Measurements from ENCODE around the gene KHDRBS1. TPM values are rescaled to one million over a fixed set of nuclear protein-coding genes. Genes with fewer than 3 reads are reported as not detected.

KHDRBS1 gene
- total and polyA plus RNA-seq, 8 donors: 21.4 to 99.9 (median 59.0) TPM

DNA sequence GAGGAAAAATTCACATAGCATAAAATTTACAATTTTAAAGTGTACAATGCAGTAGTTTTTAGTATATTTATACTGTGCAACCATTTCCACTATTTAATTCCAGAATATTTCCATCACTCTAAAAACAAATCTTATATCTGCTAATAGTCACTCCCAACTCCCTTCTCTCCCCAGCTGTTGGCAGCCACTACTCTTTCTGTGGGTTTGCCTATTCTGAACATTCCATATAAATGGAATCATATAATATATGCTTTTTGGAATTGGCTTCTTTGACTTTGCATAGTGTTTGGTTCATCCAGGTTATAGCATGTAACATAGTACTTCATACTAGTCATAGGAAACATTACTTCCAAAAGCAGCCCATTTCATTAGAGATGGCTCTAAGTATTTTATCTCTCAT is 34.0 kb downstream of the KHDRBS1 start:
- no peaks in the 10 kb centered on the region for H3K4me1 ChIP-seq
- no peak overlapping the region for H3K4me3 ChIP-seq
- intact Hi-C loops (cut with DNase I; ENCODE audit: low total_unique reads): no loop called here
- H3K9me3 ChIP-seq: no peaks in the 10 kb centered on the region
- no peaks in the 10 kb centered on the region for H3K27me3 ChIP-seq
- H3K27ac ChIP-seq: no peak overlapping the region
- peaks cover 0 to 48% (median 32%) of the 10 kb centered on the region in 4 donors for H3K36me3 ChIP-seq
- no peak for TF ChIP-seq POLR2A (IDR thresholded peaks at IDR 0.05)
- no peak for TF ChIP-seq EP300 (IDR thresholded peaks at IDR 0.05)
- TF ChIP-seq, protein P1, sequence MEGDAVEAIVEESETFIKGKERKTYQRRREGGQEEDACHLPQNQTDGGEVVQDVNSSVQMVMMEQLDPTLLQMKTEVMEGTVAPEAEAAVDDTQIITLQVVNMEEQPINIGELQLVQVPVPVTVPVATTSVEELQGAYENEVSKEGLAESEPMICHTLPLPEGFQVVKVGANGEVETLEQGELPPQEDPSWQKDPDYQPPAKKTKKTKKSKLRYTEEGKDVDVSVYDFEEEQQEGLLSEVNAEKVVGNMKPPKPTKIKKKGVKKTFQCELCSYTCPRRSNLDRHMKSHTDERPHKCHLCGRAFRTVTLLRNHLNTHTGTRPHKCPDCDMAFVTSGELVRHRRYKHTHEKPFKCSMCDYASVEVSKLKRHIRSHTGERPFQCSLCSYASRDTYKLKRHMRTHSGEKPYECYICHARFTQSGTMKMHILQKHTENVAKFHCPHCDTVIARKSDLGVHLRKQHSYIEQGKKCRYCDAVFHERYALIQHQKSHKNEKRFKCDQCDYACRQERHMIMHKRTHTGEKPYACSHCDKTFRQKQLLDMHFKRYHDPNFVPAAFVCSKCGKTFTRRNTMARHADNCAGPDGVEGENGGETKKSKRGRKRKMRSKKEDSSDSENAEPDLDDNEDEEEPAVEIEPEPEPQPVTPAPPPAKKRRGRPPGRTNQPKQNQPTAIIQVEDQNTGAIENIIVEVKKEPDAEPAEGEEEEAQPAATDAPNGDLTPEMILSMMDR (IDR thresholded peaks at IDR 0.05): no peak
- TF ChIP-seq POLR2AphosphoS5 (IDR thresholded peaks at IDR 0.05): no peak
- DNase-seq: no peak

DNA sequence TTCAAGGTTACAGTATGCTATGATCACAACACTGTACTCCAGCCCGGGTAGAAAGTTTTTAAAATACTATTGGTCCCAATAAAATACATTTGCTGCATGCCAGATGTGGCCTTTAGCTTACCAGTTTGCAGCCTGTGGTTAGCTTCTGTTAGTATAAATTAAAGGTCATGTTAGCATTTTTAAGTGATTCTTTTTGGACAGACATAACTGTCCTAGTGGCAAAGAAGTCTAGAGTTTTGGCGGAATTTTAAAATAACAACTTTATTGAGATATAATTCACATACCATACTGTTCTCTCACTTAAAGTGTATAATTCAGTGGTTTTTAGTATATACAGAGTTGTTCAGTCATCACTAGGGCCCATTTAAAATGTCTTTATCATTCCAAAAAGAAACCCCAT is 34.8 kb downstream of the KHDRBS1 start:
- intact Hi-C loops (cut with DNase I; ENCODE audit: low total_unique reads): no loop called here
- Histone ChIP-seq H3K4me1 (no peaks in the 10 kb centered on the region), H3K36me3 (peaks cover 0 to 50% (median 39%) of the 10 kb centered on the region in 4 donors), H3K27me3 (no peaks in the 10 kb centered on the region), H3K4me3 (no peak overlapping the region), H3K27ac (no peak overlapping the region), H3K9me3 (no peaks in the 10 kb centered on the region)
- TF ChIP-seq POLR2A (IDR thresholded peaks at IDR 0.05) (no peak), EP300 (IDR thresholded peaks at IDR 0.05) (no peak), POLR2AphosphoS5 (IDR thresholded peaks at IDR 0.05) (no peak)
- TF ChIP-seq, protein P1 (IDR thresholded peaks at IDR 0.05): no peak
- DNase-seq: no peak
- 56 to 86% (median 72%) methylated on average over 2 of the region's 2 CpGs for WGBS, 5 donors

DNA sequence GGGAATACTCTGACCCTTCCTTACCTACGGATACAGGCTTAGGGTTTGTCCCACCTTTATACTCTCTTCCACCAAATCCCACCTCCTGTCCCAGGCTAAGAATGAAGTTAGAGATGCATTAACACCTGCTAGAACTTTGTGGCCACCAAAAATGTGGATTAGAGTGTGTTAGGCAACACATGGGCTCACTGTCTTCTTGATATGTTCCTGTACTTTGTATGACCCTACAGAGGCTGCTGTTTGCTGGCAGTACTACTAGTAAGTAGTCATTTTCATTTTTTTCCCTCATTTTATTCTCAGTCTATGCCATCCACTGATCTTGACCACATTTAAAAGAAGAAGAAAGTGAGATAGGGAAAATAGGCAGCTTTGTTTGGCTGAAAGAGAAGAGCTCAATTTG is 38.0 kb downstream of the KHDRBS1 start:
- Histone ChIP-seq H3K27me3 (no peaks in the 10 kb centered on the region), H3K9me3 (no peaks in the 10 kb centered on the region), H3K4me1 (no peaks in the 10 kb centered on the region), H3K4me3 (no peak overlapping the region), H3K36me3 (peaks cover 0 to 73% (median 66%) of the 10 kb centered on the region in 4 donors), H3K27ac (no peak overlapping the region)
- intact Hi-C loops (cut with DNase I; ENCODE audit: low total_unique reads): no loop called here
- no peak for DNase-seq
- 88 to 100% (median 97%) methylated on average over 1 of the region's 1 CpG for whole genome bisulfite sequencing, 5 donors
- TF ChIP-seq POLR2A (IDR thresholded peaks at IDR 0.05) (no peak), EP300 (IDR thresholded peaks at IDR 0.05) (no peak), POLR2AphosphoS5 (IDR thresholded peaks at IDR 0.05) (no peak)
- TF ChIP-seq, protein P1 (IDR thresholded peaks at IDR 0.05): no peak

DNA sequence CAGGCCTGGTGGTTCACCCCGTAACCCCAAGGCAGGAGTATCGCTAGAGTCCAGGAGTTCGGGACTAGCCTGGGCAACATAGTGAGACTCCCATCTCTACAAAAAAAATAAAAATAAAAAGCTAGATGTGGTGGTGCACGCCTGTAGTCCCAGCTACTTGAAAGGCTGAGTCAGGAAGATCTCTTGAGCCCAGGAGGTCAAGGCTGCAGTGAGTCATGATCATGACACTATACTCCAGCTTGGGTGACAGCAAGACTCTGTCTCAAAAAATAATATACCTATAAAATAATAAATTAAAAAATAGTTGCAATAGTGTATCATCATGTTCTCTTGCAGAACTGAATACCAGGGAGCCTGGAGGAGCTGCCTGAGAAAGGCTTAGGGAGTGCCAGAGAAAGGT is 39.2 kb downstream of the KHDRBS1 start:
- WGBS, 5 donors: 91 to 98% (median 95%) methylated on average over 4 of the region's 4 CpGs

More for the DNA sequence above, 39.2 kb downstream of the KHDRBS1 start:
- TF ChIP-seq EP300 (IDR thresholded peaks at IDR 0.05) (no peak), POLR2A (IDR thresholded peaks at IDR 0.05) (no peak), POLR2AphosphoS5 (IDR thresholded peaks at IDR 0.05) (no peak)
- TF ChIP-seq, protein P1 (IDR thresholded peaks at IDR 0.05): no peak
- Histone ChIP-seq H3K4me1 (no peaks in the 10 kb centered on the region), H3K27me3 (no peaks in the 10 kb centered on the region), H3K36me3 (peaks cover 0 to 84% (median 65%) of the 10 kb centered on the region in 4 donors), H3K4me3 (no peak overlapping the region), H3K9me3 (no peaks in the 10 kb centered on the region), H3K27ac (no peak overlapping the region)
- no peak for DNase-seq
- intact Hi-C loops (cut with DNase I; ENCODE audit: low total_unique reads): no loop called here

Data from stomach (tissue), 9 donors.